ENCODE data around the gene STK32B.

- TF ChIP-seq GATA2 (IDR thresholded peaks at IDR 0.05; ENCODE audit: low read depth, low read length) (no peak), GATA3 (IDR thresholded peaks at IDR 0.05; ENCODE audit: low read depth, low read length) (no peak)
These were observed 205.8 kb downstream of the STK32B start for GRCh38 chr4:5257086-5257485.

Measured in SH-SY5Y (cell line).